Measurements from ENCODE around the gene DGKE.

Gene DGKE

DNA sequence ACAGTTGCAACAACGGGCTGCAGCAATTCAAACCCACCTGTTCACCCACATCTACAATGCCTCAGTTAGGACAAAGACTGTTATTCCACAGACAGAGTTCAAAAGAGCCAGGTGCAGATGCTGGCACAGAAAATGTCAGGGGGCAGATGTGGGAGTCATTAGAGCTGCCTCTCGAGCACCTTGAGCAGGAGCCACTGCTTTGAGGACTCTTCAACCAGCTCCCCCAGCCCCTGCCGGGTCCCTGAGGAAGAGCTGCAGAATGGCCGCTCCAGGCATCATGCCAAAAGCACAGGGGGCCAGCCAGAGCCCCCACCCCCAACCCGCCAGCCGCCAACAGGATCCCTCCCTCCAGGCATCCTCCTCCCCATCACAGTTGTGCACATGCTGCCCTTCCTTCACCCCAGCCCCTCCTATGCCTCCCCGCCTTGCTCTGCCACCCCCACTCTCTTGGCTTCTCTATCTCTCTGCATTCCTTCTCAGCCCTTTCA is 21.0 kb upstream of the DGKE start:
- in situ Hi-C loops (cut with HindIII; ENCODE audit: low sequenced_read_pairs): no loop called here

GRCh38 chr17:56815711-56816110 is 18.2 kb upstream of the DGKE start:
- in situ Hi-C loops (cut with HindIII; ENCODE audit: low sequenced_read_pairs): no loop called here

DNA sequence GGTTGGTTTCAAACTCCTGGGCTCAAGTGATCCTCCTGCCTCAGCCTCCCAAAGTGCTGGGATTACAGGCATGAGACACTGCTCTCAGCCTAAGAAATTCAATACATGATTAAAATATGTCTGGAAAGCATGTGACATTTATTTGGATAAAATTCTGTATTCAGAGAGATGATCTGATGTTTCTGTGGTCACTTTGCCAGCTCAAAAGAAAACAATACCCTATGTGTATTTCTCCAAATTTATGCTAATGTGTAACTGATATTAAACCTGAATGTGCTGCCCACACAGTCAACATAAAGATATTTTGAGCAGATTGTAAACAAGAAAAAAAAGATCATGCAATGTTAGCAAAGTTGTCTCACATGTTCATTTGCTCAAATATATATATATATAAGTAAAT is 16.9 kb upstream of the DGKE start:
- in situ Hi-C loops (cut with HindIII; ENCODE audit: low sequenced_read_pairs): no loop called here

DNA sequence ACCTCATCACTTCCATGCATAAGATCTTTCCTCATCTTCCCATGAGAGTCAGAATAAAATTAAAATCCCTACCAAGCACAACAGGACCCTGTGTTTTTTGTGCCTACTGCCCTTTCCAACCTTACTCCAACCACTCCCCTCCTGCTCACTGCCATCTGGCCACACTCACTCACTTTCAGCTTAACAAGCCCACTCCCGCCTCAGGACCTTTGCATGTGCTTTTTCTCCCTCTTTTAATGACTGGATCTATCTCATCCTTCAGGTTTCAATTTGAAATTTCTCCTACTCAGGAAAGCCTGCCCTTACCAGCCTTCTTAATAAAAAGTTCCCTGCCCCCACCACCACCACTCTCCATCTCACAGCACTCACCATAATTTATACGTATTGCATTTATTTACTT is 14.9 kb upstream of the DGKE start:
- in situ Hi-C loops (cut with HindIII; ENCODE audit: low sequenced_read_pairs): no loop called here

DNA sequence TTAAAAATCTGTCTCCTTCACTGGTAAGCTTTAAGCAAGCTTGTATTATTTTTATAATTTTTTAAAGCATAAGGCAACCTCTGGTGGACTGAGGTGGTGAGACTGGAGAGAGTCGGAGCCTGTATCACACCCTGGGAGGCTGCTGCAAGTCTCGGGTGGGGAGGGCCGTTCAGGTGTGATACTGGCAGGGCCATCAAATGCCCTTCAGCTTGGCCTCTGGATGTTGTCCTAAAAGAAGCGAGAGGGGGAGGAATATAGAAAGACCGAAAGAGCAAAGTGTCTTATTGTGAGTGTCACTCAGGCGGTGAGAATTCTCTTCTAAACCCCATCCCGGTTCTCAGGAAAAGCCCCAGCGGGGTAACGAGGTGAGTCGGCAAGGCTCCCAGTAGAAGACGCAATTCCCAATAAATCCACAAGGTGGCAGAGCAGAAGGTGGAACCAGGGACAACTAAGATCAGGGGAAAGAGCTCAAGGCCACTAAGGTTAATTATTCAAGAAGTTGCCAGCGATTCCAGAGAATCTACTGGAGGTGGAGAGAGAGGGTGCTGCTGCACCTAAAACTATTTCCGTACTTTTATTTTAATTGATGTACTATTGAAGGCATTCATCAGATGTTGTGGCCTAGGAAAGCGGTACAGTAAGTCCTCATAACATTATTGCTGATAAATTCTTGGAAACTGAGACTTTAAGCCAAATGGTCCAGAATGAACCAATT is 14.4 kb upstream of the DGKE start:
- in situ Hi-C loops (cut with HindIII; ENCODE audit: low sequenced_read_pairs): no loop called here

GRCh38 chr17:56820207-56820606 is 13.7 kb upstream of the DGKE start:
- in situ Hi-C loops (cut with HindIII; ENCODE audit: low sequenced_read_pairs): no loop called here

- in situ Hi-C loops (cut with HindIII; ENCODE audit: low sequenced_read_pairs): no loop called here
These were observed 12.0 kb upstream of the DGKE start for GRCh38 chr17:56821847-56822534.

GRCh38 chr17:56822725-56823124 is 11.2 kb upstream of the DGKE start:
- in situ Hi-C loops (cut with HindIII; ENCODE audit: low sequenced_read_pairs): no loop called here

DNA sequence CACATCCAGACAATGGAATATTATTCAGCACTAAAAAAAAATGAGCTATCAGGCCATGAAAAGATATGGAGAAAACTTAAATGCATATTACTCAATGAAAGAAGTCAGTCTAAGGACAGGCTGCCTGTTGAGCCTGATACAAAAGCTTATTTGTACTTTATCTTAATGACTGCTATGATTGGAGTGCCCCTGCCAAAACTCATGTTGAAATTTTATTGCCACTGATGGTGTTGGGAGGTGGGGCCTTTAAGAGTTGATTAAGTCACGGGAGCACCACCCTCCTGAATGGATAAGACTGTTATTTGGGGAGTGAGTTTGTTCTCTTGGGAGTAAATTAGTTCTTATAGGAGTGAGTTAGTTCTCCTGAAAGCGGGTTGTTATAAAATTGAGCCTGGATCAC is 10.1 kb upstream of the DGKE start:
- in situ Hi-C loops (cut with HindIII; ENCODE audit: low sequenced_read_pairs): no loop called here

GRCh38 chr17:56824503-56824902 is 9.4 kb upstream of the DGKE start:
- in situ Hi-C loops (cut with HindIII; ENCODE audit: low sequenced_read_pairs): no loop called here

DNA sequence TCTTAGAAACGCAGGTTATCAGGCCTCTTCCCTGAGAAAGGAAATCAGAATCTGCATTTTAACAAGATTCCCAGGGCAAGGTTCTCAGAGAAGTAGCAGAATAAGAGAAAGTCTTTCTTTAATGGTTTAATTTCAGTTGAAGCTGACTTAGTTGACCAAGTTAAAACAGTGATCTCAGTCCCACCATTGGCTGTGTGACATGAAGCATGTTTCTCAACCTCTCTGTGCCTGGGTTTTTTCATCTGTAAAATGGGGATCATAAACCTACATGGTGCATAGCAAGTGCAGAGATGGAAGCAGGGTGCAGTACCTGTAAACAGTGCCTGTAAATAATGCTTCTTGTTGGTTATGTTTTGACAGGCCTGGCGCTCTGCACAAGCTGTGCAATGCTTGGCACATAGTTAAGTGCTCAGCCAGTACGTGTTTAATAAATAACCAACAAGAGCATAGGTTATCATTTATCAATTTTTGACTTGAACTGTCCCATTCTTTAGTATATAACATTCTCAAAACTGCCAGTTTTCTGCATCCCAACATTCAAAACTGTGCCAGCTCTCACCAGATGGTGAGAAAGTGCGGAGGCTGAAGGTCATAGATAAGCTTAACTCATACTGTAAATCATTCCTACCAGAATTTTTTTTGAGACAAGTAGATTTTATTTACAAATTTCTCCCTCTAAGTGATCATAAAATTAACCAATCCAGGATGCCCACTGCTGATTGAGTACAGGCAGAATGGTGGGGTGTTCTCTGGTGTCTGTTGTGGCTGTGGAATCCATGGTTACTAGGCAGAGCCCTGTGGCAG is 7.1 kb upstream of the DGKE start:
- in situ Hi-C loops (cut with HindIII; ENCODE audit: low sequenced_read_pairs): no loop called here

DNA sequence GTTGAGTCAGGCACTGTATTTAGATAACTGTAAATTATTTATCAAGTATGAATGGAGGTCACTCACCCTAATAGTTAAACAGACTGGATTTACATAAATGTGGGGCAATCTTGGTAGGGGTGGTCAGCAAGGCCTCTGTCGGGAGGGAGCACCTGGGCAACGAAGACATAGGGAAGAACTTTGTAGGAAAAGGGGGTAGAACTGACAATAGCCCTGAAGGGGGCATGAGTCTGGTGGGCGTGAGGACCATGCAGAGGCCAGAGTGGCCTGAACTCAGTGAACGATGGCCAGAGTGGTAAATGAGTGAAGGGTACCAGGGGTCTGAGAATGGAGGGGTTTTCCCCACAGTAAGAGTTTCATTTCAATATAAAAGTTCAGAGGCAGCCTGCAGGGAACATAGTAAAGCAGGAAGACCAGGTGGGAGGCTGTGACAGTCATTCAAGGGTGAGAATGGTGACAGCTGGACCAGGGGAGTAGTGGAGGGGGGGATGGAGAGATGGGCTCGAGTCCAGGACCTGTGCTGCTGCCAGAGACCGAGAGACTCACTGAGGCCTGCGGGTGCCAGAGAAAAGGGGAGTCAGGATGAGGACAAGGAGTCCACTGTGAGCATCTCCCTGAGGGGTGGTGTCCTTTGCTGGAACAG is 3.1 kb upstream of the DGKE start:
- in situ Hi-C loops (cut with HindIII; ENCODE audit: low sequenced_read_pairs): no loop called here

DNA sequence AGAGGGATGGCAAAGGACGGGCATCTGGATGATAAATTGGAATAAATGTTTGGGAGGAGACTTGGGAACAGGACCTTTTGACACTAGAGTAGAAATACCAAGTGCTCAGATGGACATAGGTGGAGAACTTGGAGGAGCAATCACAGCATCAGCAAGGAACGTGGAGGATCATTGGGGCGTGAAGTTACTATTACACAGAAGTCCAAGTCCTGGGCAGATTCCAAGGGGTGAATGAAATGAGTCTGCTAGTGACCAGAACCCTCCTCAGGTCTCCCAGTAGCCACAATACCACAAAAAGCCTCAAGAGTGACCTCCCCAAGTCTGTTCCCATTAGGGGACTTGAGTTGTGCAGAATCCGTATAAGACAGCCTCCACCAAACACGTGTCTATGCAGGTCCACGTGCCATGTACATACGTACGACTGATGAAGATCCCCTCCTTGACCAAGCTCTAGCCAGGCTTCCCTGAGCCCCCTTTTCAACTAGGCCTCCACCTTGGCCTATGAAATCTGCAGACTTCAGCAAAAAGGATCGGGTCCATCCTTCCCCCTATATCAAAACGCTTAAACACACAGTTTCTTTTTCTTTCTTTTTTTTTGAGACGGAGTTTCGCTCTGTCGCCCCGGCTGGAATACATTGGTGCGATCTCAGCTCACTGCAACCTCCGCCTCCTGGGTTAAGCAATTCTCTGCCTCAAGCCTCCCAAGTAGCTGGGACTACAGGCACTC is 2.4 kb upstream of the DGKE start:
- in situ Hi-C loops (cut with HindIII; ENCODE audit: low sequenced_read_pairs): no loop called here

DNA sequence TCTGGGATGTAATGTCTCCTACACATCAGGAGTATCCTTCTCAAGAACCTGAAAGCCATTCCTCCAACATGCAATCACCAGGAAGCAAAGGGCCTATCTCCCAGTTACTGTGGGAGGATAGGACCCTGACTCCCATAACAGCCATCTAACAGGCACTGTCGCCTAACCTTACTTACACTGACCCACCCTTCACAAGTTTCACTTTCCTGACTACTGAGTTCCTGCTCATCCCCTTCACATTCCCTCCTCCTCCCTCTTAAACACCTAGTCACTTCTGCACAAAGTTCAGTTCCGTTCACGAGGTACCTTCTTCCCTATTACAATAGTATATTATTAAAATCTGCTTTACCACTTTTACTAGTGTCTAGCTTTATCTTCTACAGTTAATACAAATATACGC is 1.5 kb upstream of the DGKE start:
- in situ Hi-C loops (cut with HindIII; ENCODE audit: low sequenced_read_pairs): no loop called here

DNA sequence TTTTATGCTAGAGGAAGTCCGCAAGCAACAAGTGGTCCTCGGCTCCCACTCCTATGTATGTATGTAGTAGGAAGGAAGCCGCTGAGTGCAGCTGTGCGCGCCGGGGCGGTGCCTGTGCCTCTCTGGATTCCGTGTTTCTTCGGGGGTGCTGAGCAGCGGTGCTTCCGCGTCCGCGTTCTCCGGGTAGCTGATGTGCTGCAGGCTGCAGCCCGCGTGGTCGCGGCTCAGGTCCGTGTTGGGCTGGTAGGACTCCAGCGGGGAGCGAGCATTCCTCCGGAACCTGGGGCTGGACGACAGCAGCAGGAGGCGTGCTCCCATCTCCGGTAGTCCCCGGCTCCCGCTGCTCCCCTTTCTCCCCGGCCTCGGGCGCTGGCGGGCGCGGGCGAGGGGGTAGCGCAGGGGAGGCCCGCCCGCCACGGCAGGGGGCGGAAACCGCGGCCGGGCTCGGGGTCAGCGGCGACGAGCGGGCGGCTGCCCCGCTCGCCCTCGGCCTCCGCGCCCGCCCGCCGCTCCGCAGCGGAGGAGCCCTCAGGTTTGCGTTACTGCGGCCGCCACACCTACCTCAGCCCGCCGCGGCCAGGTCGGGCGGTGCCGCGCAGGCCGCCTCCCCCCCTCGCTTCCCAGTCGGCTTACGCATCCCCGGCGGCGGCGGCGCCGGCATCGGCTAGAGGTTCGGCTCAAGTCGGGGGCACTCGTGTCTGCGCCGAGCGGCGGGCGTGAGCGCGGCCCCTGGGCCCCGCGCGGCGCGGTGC is 718 bp upstream of the DGKE start:
- in situ Hi-C loops (cut with HindIII; ENCODE audit: low sequenced_read_pairs): no loop called here

DNA sequence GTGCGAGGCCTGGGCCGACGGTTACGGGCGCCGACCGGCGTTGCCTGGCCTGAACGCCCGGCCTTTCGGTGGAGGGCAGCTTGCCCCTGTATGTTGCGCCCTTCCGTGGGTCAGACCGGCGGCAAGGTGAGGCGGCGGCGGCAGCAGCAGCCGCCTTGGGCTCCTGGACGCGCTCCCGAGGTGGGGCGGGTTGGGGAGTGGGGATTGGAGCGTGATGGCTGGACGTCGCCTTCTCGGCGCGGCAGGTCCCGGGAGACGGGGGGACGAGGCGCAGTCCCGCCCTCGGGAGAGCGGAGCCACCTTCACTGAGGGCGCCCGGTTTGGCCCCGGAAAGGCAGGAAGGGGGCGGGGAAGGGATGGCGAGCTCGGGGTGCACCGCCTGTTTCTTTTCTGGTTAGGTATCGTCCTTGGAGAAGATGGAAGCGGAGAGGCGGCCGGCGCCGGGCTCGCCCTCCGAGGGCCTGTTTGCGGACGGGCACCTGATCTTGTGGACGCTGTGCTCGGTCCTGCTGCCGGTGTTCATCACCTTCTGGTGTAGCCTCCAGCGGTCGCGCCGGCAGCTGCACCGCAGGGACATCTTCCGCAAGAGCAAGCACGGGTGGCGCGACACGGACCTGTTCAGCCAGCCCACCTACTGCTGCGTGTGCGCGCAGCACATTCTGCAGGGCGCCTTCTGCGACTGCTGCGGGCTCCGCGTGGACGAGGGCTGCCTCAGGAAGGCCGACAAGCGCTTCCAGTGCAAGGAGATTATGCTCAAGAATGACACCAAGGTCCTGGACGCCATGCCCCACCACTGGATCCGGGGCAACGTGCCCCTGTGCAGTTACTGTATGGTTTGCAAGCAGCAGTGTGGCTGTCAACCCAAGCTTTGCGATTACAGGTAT is 671 bp downstream of the DGKE start:
- in situ Hi-C loops (cut with HindIII; ENCODE audit: low sequenced_read_pairs): no loop called here

DNA sequence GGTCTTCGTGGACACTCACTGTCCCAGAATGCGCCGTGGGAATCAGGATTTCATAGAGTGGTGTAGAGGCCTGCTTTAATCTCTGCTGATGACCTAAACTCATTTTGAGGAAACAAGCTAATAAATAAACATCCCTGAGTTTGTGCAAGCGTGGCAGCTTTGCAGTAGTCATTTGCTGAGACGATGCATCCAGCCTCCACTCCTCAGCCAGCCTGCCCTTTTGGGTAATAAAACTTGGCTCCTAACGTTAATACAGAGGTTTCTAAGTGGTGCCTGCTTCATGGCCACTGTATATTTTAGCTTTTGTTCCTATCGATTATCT is 1.3 kb downstream of the DGKE start:
- in situ Hi-C loops (cut with HindIII; ENCODE audit: low sequenced_read_pairs): no loop called here

- in situ Hi-C loops (cut with HindIII; ENCODE audit: low sequenced_read_pairs): no loop called here
These were observed 4.7 kb downstream of the DGKE start for GRCh38 chr17:56838687-56839086.

GRCh38 chr17:56842577-56842976 is 8.6 kb downstream of the DGKE start:
- in situ Hi-C loops (cut with HindIII; ENCODE audit: low sequenced_read_pairs): no loop called here
